Naive B cell (primary cell): ENCODE results near the gene PCBP1. TPM values are rescaled to one million over a fixed set of nuclear protein-coding genes. Genes with fewer than 3 reads are reported as not detected.
A peak's percentile ranks its signal among the peaks of the same experiment; 100 is the strongest.

ENCODE experiments used
- ATAC-seq, 2 donors: fragments of 150-1000 bp; cut with Tn5 transposase; 2 replicates each; pipeline ENCODE4 v1.10.0; 2021; ENCODE audit warnings: low read depth in 2 of 2, mild to moderate bottlenecking in 2 of 2, moderate library complexity in 2 of 2
- DNase-seq: peaks from one replicate; pipeline ENCODE4 v3.0.0; 2022
- H3K27ac Mint-ChIP-seq, 6 donors: one replicate each; pipeline ENCODE4 v1.8.0; 2020 to 2022; ENCODE audit warnings: mild to moderate bottlenecking in 6 of 6, mixed read lengths in 6 of 6, moderate library complexity in 5 of 6, inconsistent platforms in 2 of 6
- H3K27me3 Mint-ChIP-seq, 3 donors: one replicate each; pipeline ENCODE4 v1.8.0; 2021 to 2022; ENCODE audit warnings: mixed read lengths in 3 of 3, mild to moderate bottlenecking in 1 of 3
- H3K36me3 Mint-ChIP-seq, 2 donors: one replicate each; pipeline ENCODE4 v1.8.0; 2020 to 2022; ENCODE audit warnings: mixed read lengths in 2 of 2, inconsistent platforms in 1 of 2, mild to moderate bottlenecking in 1 of 2
- H3K4me1 Mint-ChIP-seq, 3 donors: one replicate each; pipeline ENCODE4 v1.8.0; 2020 to 2022; ENCODE audit warnings: mixed read lengths in 3 of 3, inconsistent platforms in 1 of 3, mild to moderate bottlenecking in 1 of 3, moderate library complexity in 1 of 3
- H3K4me3 Mint-ChIP-seq, 8 donors: one replicate each; pipeline ENCODE4 v1.8.0; 2020 to 2022; ENCODE audit warnings: mild to moderate bottlenecking in 8 of 8, mixed read lengths in 8 of 8, moderate library complexity in 8 of 8, inconsistent platforms in 2 of 8
- H3K9me3 Mint-ChIP-seq, 7 donors: one replicate each; pipeline ENCODE4 v1.8.0; 2020 to 2022; ENCODE audit warnings: mixed read lengths in 7 of 7, mild to moderate bottlenecking in 5 of 7, inconsistent platforms in 2 of 7, moderate library complexity in 1 of 7
- polyA plus RNA-seq, 6 donors: library from polyadenylated mRNA; unstranded; fragments of 300-500 nt; fragmentation: Illumina TruSeq; gene quantifications; one replicate each; pipeline ENCODE4 v1.2.3, GENCODE V29; 2021; ENCODE audit warnings: low read depth in 6 of 6

The PCBP1 gene
- polyA plus RNA-seq = 100 to 1,000 TPM; 108 to 148 (median 126) TPM

DNA sequence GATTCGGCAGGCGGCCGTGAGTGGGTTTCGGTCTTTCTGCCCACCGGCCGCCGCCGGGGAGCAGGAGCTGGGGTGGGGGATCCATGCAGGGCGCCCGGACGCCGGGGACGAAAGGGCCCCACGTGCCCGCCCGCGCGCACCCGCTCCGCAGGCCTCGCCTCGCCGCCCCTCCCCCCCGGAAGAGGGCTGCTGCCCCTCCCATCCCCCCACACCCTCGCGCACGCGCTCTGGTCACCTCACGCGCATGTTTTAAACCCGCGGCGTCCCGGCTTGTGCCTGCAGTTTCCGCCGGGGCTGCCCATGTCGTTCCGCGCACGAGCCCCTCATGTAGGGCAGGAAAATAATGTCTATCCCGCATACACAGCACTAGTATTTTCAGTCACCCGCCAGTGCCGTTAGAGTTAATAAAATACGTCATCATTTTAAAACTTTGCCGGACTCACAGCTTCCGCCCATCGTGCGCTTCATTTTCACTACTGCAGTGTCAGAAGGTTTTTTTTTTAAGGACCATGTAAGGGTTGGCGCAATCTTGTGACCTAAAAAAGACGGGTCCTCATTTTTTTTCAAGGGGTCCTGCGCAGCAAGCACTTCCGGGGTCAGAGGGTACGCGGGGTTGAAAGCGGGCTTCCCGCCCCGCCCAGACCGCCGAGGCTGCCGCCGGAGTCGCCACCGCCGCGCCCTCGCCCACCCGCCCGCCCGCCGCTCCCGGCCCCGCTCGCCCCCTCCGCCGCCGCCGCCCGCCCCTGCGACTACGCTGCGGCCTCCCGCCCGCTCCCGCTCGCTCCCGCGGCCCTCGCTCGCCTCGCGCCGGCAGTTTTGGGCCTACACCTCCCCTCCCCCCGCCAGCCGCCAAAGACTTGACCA lies at the start of gene PCBP1:
PCBP1 (plus strand) TSS at position 640 of the 864 bp plus-strand sequence. CDS start 267 bp downstream, outside the sequence.
- Mint-ChIP-seq H3K4me3 (peak within 1 kb of the TSS; percentile 92 to 99 (median 97)), H3K27me3 (peaks cover 0 to 4% (median 0%) of the 10 kb centered on the region in 3 donors), H3K36me3 (peaks cover 16 to 23% of the 10 kb centered on the region in 2 donors), H3K27ac (peak within 1 kb of the TSS; percentile 99 to 100 (median 100)), H3K9me3 (peaks cover 0 to 3% (median 0%) of the 10 kb centered on the region in 7 donors), H3K4me1 (peaks cover 55 to 70% (median 67%) of the 10 kb centered on the region in 3 donors)
- peak; percentile 61 to 63 for ATAC-seq
- DNase-seq = peak; percentile 96

DNA sequence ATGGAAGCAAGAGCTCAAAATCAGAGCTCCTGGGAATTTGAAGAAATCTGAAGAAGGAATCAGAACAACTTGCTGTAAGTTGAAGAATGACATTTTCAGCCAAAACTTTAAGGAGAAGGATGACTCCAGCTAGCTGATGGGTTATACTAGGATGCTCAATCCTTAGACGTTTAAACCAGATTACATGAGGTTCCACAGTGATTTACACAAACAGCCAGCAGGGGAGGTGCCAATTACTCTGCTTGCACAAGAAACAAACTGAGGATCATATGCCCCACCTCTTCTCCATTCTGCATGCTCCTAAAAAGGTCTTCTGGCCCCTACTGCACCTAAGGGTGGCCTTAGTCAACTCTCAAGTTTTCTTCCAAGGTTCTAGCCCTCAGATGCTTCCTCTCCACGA lies 47.9 kb upstream of the PCBP1 start:
- Mint-ChIP-seq H3K9me3 (no peaks in the 10 kb centered on the region), H3K27me3 (no peaks in the 10 kb centered on the region), H3K4me3 (no peak overlapping the region), H3K27ac (no peak overlapping the region), H3K4me1 (peaks cover 0 to 8% (median 0%) of the 10 kb centered on the region in 3 donors), H3K36me3 (peaks cover 0 to 11% of the 10 kb centered on the region in 2 donors)
- ATAC-seq (no peak), DNase-seq (no peak)

DNA sequence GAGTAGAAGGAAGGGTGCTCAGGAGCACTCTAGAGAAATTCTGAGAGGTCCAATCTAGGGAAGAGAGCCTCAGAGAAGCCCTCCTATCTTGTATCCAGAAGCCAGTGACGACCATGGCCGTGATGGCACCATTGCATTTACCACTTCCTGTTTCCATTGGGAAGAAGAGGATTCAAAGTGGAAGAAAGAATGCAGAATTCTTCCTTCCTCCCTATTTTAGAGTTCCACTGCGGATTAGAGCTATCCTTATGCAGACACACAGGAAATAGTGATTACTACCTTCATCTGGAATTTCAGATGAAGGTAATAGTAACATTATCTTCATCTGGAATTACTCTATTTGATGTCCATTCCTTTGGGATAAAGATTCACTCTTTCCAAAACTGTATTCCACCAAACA lies 45.6 kb upstream of the PCBP1 start:
- peaks cover 0 to 7% of the 10 kb centered on the region in 2 donors for H3K36me3 Mint-ChIP-seq
- H3K4me3 Mint-ChIP-seq = no peak overlapping the region
- no peak for DNase-seq
- H3K9me3 Mint-ChIP-seq = no peaks in the 10 kb centered on the region
- H3K27me3 Mint-ChIP-seq = no peaks in the 10 kb centered on the region
- ATAC-seq = no peak
- H3K4me1 Mint-ChIP-seq = peaks cover 0 to 8% (median 0%) of the 10 kb centered on the region in 3 donors
- H3K27ac Mint-ChIP-seq = no peak overlapping the region

DNA sequence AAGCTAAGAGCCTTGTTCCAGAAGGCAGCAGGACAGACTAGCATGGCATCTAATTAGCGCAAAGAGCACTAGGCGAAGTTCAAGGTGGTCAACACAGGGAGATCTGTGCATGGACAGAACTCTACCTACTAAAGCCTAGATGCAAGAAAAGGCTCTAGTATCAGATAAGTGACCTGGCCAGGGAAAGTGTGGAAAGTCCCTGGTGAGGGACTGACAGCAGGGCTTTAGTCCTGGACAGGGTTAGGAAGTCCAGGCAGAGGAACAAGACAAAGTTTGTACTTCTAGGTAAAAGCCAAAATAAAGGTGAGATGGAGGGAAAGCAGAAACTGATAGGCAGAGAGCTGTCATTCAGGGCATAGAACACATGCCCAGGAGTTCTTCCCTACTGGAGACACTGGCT lies 45.0 kb upstream of the PCBP1 start:
- H3K9me3 Mint-ChIP-seq = no peaks in the 10 kb centered on the region
- H3K27me3 Mint-ChIP-seq = no peaks in the 10 kb centered on the region
- peak overlapping the region in 1 of 6 donors; percentile 77 for H3K27ac Mint-ChIP-seq
- peaks cover 2 to 7% of the 10 kb centered on the region in 2 donors for H3K36me3 Mint-ChIP-seq
- ATAC-seq (no peak), DNase-seq (no peak)
- H3K4me1 Mint-ChIP-seq = peaks cover 0 to 8% (median under 1%) of the 10 kb centered on the region in 3 donors
- H3K4me3 Mint-ChIP-seq = peak overlapping the region in 1 of 8 donors; percentile 57

GRCh38 chr2:70043252-70043875 lies 43.9 kb upstream of the PCBP1 start:
- H3K4me3 Mint-ChIP-seq = no peak overlapping the region
- no peaks in the 10 kb centered on the region for H3K27me3 Mint-ChIP-seq
- ATAC-seq (no peak), DNase-seq (no peak)
- H3K4me1 Mint-ChIP-seq = peaks cover 0 to 8% (median 3%) of the 10 kb centered on the region in 3 donors
- peak overlapping the region in 2 of 6 donors; percentile 9 to 46 for H3K27ac Mint-ChIP-seq
- peaks cover 7% of the 10 kb centered on the region in 2 donors for H3K36me3 Mint-ChIP-seq
- H3K9me3 Mint-ChIP-seq = no peaks in the 10 kb centered on the region

- Mint-ChIP-seq H3K27ac (peak overlapping the region in 1 of 6 donors; percentile 21), H3K4me1 (peaks cover 0 to 8% (median 3%) of the 10 kb centered on the region in 3 donors), H3K4me3 (no peak overlapping the region), H3K27me3 (no peaks in the 10 kb centered on the region), H3K9me3 (no peaks in the 10 kb centered on the region), H3K36me3 (peaks cover 6 to 7% of the 10 kb centered on the region in 2 donors)
- DNase-seq (no peak), ATAC-seq (no peak)
These were observed 42.8 kb upstream of the PCBP1 start for GRCh38 chr2:70044290-70045040.

- Mint-ChIP-seq H3K4me1 (peaks cover 0 to 4% (median 3%) of the 10 kb centered on the region in 3 donors), H3K36me3 (peaks cover 0 to 7% of the 10 kb centered on the region in 2 donors)
These were observed 41.9 kb upstream of the PCBP1 start for GRCh38 chr2:70045405-70045804.

GRCh38 chr2:70045932-70046331 lies 41.3 kb upstream of the PCBP1 start:
- H3K4me1 Mint-ChIP-seq = peaks cover 0 to 4% (median 3%) of the 10 kb centered on the region in 3 donors
- peaks cover under 1 to 7% of the 10 kb centered on the region in 2 donors for H3K36me3 Mint-ChIP-seq
- peak overlapping the region in 3 of 6 donors; percentile 27 to 52 (median 41) for H3K27ac Mint-ChIP-seq
- ATAC-seq (no peak), DNase-seq (no peak)
- H3K27me3 Mint-ChIP-seq = no peaks in the 10 kb centered on the region
- no peak overlapping the region for H3K4me3 Mint-ChIP-seq
- no peaks in the 10 kb centered on the region for H3K9me3 Mint-ChIP-seq

More at GRCh38 chr2:70045405-70045804, 41.9 kb upstream of the PCBP1 start:
- Mint-ChIP-seq H3K4me3 (no peak overlapping the region), H3K9me3 (no peaks in the 10 kb centered on the region), H3K27me3 (no peaks in the 10 kb centered on the region), H3K27ac (no peak overlapping the region)
- no peak for DNase-seq
- ATAC-seq = no peak

DNA sequence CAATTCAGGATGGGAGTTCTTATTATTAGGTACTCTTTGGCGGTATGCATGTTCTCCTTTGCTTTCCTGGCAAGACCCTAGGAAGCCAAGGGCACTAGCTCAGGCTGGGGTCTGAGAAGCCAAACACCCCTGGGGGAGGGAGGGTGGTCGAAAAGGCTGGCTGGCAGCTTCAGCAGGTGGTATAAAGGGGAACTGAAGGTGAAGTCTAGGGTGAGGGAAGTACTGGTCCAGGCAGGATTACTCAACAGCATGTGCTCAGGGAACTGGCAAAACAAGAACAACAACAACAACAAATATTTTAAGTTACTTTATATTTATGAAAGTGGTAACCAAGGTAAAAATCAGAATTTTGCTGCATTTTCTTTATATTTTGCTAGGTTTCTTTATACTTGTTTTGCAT lies 40.7 kb upstream of the PCBP1 start:
- H3K9me3 Mint-ChIP-seq = no peaks in the 10 kb centered on the region
- H3K4me3 Mint-ChIP-seq = no peak overlapping the region
- H3K4me1 Mint-ChIP-seq = peaks cover 0 to 4% (median 3%) of the 10 kb centered on the region in 3 donors
- peak overlapping the region in 5 of 6 donors; percentile 27 to 80 (median 52) for H3K27ac Mint-ChIP-seq
- no peaks in the 10 kb centered on the region for H3K27me3 Mint-ChIP-seq
- H3K36me3 Mint-ChIP-seq = peaks cover 6 to 7% of the 10 kb centered on the region in 2 donors
- ATAC-seq (no peak), DNase-seq (no peak)

DNA sequence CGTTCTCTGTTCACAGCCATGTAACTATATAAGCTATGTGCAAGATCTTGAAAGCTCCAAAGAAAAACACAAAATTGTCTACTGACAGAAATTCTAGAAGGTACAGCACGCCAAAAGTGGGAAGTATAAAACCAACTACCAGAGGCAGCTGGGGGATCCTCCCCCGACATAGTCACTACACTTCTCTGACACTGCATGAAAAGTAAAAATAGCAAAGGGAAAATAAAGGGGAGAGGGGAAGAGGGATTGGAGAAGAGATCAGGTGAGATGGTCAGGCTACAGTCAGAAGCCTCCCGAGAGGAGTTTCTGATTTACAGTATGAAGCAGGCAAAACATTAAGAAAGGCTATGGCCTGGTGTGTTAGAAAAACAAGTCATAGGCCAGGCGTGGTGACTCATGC lies 39.8 kb upstream of the PCBP1 start:
- Mint-ChIP-seq H3K27ac (peak overlapping the region in 4 of 6 donors; percentile 0 to 41 (median 18)), H3K4me3 (no peak overlapping the region), H3K36me3 (peaks cover 6 to 7% of the 10 kb centered on the region in 2 donors), H3K9me3 (no peaks in the 10 kb centered on the region), H3K4me1 (peaks cover 0 to 3% (median under 1%) of the 10 kb centered on the region in 3 donors), H3K27me3 (no peaks in the 10 kb centered on the region)
- DNase-seq (no peak), ATAC-seq (no peak)

GRCh38 chr2:70049255-70049654 lies 38.0 kb upstream of the PCBP1 start:
- no peak overlapping the region for H3K27ac Mint-ChIP-seq
- no peak overlapping the region for H3K4me3 Mint-ChIP-seq
- no peak for ATAC-seq
- no peak for DNase-seq
- no peaks in the 10 kb centered on the region for H3K27me3 Mint-ChIP-seq
- H3K36me3 Mint-ChIP-seq = peaks cover 6 to 14% of the 10 kb centered on the region in 2 donors
- H3K9me3 Mint-ChIP-seq = no peaks in the 10 kb centered on the region
- peaks cover 0 to 3% (median 0%) of the 10 kb centered on the region in 3 donors for H3K4me1 Mint-ChIP-seq

GRCh38 chr2:70050631-70051425 lies 36.4 kb upstream of the PCBP1 start:
- DNase-seq (no peak), ATAC-seq (no peak)
- peaks cover 0 to 1% (median 0%) of the 10 kb centered on the region in 7 donors for H3K9me3 Mint-ChIP-seq
- peak overlapping the region in 2 of 6 donors; percentile 17 to 66 for H3K27ac Mint-ChIP-seq
- H3K4me3 Mint-ChIP-seq = no peak overlapping the region
- H3K36me3 Mint-ChIP-seq = peaks cover 6 to 23% of the 10 kb centered on the region in 2 donors
- H3K27me3 Mint-ChIP-seq = no peaks in the 10 kb centered on the region
- H3K4me1 Mint-ChIP-seq = peaks cover 0 to 3% (median 0%) of the 10 kb centered on the region in 3 donors
